Measurements from ENCODE around the gene JPH4.

JPH4 gene

DNA sequence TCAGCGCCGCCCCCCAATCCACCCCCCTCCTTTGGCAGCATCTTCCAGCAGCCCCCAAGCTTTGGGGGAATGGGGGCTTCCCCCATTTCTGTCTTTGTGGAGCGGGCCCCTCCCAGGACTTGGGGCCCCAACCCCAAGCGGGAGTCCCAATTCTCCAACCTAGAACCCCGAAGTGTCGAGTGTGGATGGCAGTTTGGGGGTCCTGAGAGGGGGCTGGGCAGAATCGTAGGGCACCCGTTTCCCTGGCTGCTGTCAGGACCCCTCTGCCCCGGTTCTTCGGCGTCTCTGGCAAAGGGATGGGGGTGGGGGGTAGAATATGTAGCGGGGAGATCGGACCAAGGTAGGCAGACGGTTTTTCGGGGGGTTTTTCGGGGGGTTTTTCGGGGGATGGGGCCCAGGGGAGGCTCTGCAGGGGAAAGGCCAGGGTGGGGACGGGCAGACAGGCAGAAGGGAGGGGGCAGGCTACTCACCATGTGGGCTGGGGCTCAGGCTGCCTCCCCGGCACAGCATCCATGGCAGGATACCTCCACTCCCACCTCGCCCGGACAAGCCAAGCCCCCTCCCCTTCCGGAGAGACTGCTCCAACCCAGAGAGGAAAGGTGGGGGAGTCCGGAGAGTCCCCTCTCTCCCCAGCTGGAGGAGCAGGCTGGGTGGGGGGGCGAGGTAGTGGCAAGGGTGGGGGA lies 739 bp downstream of the JPH4 start:
- no peak for DNase-seq

DNA sequence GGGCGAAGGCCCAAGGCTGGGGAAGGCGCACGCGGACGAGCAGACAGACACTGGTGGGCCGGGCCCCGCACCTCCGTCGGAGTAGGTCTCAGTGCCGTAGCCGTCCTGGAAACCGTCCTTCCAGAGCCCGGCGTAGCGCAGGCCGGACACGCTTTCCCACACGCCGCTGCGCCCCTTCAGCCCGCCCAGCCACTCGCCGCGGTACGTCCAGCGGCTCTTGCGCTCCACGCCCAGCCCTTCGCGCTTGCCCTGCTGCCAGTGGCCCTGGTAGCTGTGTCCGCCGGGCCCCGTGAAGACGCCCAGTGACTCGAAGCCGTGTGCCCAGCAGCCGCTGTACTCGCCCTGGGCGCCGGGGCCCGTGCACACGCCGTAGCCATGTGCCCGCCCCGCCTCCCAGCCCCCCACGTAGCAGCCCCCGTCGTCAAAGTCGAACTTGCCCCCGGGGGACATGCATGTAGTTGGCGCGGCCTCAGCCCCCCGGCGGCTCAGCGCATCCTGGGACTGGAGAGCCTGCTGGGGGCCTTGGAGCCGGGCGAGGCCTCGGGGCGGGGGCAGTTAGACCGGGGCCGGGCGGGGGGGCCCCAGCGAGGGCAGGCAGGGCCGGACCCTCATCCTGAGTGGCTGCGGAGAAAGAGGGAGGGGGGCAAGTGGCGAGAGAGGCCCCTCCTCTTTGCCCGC lies 1.4 kb downstream of the JPH4 start:
- no peak for DNase-seq

DNA sequence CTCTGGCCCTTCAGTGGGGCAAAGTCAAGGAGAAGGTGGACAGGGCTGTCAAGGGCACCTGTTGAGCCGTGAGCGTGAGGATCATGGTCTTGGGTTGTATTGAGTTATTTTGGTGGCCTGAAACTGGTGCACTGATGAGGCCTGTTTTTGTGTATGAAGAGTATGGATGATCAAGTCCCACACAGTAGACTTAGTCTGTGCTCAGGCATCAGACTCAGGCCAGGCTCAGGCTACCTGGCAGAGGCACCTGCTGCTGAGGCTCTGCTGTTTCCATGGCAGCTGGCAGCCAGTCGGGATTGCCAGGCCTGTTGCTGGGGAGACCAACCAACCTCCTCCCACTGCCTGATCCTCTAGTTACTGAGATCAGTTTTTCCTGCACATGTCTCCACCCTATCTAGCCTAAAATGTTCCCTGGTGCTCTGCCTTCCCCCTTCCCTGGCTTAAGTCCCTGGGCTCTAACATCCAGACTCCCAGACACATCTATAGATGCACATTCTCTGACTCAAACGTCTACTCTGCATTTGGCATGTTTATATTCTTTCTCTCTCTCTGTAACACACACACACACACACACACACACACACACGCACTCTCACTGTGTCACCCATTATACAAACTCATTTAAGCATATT lies 5.1 kb downstream of the JPH4 start:
- DNase-seq = no peak

GRCh38 chr14:23572836-23573235 lies 5.8 kb downstream of the JPH4 start:
- no peak for DNase-seq

GRCh38 chr14:23572524-23572828 lies 6.1 kb downstream of the JPH4 start:
- DNase-seq = no peak

- no peak for DNase-seq
Measured at GRCh38 chr14:23571701-23572523, 6.7 kb downstream of the JPH4 start.

DNA sequence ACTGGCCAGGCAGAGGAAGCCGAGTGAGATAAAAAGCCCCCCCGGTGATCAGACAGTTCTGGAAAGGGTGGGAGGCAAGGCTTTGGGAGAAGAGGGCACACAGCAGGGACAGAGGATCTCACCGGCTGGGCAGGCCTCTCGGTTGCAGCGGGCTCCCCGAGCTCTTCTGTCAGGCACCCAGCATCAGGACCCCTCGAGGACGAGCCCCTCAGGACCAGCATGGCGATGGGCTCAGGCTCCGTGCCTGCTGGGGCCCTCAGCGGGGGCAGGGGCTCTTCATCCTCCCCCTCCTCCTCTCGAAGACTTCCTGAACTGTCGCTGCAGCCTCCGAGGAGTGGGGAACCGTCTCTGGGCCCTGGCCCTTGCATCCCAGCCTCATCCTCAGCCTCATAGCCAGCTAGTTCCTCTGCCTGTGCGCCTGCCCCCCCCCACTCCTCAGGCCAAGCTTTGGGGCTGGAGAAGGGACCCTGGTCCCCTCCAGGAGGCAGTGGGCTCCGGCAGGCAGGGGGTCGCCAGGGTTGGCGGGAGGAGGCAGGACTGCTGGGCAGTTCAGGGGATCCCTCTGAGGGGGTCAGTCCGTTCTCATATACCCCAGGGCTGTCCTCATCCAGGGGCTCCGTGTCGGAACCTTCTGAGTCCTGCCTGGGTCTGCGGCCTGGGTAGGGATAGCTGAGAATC lies 7.6 kb downstream of the JPH4 start:
- DNase-seq = no peak

DNA sequence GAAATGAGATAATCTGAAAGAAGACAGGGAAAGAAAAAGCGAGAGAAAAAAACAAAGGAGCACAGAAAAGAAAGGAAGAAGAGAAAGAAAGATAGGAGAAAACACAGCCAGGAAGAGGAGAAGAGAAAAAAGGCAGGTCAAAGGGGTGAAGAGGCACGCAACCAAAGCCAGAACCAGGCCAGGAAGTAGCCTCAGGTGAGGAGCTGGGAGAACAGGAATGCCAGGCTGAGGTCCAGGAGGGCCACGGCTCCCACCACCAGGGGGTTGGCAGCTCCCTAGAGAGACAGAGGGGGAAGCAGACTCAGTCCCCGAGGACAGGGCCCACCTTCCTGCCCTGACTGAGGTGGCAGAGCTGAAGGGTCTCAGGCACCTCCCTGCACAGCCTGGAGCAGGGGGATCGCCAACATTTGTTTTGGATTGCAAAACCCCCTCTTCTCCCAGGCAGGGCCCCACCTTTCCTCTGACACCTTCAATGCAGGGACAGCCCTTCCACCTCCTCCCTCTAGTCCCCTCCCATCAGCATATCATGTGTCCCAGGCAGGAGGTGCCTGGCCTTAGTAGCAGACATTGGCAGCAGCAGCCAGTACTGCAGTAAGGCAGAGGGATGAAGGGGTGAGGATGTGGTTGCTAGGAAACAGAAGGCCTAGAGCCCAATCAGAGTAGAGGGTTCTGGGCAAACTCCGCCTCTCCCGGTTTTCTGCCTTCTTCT lies 9.0 kb downstream of the JPH4 start:
- DNase-seq = no peak

DNA sequence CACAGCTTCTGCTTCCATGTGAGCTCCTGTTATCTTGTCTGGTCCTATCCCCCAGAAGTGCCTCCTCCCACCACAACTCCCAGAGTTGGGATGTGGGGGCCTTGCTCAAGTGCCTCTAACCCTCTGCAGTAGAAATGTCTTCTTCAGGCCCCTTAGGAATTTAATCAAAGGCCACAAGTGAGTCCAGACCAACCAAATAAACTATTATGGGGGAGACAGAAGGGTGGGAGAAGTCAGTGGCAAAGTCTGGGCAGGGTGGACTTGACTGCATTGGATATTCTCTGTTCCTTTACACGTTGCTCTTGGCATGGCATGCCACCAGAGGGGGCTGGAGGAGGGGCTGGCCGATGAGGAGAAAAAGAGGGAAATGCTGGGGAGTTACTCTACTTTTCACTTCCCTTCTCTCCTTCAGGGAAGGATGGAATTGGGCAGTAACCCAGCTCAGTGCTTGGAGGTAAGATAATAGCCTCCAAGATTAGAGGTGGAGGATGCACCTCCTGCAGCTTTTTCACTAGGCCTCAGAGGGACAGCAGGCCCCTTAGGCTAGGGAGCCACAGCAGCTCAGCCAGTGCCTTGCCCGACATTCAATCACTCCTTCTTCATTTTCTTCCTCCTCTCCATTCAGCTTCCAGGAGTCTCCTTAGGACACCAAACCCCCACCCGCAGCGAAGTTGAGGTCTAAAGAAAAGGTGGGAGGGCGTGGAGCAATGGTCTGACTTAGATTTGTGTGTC lies 9.8 kb downstream of the JPH4 start:
- DNase-seq = no peak

DNA sequence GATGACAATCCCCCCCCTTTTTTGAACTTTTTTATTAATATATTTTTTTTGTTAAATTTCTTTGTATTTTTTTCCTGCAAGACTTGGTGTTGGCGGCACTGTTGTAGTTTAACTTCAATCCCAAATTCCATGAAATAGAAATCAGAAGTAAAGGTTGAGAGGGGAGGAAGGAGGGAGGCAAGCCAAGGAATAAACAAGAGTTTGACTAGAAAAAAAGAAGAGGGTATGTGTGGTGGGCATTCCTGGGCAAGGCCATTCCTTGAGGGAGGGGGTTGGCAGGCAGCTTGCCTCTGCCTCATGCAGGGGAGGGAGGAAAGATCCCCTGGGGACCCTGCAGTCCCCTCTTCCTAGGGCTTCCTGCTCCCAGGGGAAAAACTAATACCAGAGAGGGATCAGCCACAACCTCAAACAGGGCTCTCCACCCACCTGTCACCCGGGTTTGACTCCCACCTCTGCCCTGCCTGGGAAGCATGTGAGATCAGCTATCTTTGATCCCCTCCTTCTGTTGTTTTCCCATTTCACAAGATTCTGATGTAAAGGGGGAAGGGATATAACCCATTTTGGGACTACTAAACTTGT lies 10.5 kb downstream of the JPH4 start:
- no peak for DNase-seq

GRCh38 chr14:23567186-23568020 lies 11.2 kb downstream of the JPH4 start, which contains the start of gene AP1G2:
Gene AP1G2 (minus strand): TSS chr14:23567791. CDS start chr14:23567314, 477 bp downstream.
- DNase-seq = peak; percentile 83 to 86

GRCh38 chr14:23566778-23567185 lies 11.8 kb downstream of the JPH4 start:
- DNase-seq = no peak

DNA sequence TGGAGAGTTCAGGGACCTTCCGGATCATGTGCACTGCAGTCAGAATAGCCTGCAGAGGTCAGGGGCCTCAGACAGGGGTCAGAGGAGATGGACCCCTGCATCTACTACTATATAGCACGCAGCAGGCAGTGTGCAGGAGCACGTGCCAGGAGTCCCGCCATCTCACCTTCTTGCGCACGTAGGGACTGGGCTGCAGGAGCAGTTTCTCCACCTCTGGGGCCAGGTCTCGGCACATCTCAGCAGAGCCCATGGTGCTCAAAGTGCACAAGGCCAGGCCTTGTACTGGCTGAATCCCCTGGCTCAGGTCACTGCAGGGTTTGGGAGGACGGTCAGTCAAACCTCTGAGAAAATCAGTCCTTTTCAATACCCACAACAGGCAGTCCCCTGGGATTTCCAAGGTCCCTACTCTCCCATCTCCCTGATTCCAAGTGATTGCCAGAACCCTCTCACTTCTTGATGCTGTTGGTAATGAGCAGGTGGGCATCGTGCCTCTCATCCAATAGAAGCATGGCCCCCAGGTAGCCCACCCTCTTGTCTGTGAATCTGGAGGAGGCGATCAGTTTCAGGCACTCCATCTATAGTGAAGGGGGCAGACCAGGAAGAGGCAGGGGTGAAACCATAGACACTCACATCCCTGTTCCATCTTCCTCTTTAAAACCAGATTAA lies 12.3 kb downstream of the JPH4 start:
- DNase-seq = no peak

- no peak for DNase-seq
Measured at GRCh38 chr14:23565626-23566025, 13.0 kb downstream of the JPH4 start.

GRCh38 chr14:23564876-23565275 lies 13.7 kb downstream of the JPH4 start:
- DNase-seq = no peak

DNA sequence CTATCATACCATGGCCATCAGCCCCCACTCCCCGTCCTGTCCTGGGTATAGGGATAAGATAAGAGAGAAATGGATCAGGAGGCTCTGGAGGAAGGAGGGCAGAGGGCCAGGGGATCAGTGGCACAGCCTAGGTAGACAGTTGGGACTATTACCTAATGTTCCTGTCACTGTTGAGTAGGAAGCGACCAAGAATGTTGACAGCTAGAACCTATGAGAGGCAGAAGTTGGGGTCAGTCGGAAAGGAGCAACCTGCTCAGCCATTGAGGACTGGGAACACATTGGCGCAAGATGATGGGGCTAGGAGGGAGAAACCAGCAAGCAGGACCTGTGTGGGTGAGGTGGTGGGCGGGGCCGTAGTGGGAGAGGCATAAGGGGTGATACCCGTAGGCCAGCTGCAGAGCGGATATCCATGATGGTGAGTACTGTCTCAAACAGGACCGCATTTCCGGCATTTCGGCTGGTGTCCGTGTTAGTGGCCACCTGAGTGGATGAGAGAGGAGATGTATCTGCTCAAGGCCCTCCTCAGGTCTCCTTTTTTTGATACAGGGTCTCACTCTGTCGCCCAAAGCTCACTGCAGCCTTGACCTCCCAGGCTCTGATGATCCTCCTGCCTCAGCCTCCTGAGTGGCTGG lies 14.3 kb downstream of the JPH4 start:
- DNase-seq = no peak

DNA sequence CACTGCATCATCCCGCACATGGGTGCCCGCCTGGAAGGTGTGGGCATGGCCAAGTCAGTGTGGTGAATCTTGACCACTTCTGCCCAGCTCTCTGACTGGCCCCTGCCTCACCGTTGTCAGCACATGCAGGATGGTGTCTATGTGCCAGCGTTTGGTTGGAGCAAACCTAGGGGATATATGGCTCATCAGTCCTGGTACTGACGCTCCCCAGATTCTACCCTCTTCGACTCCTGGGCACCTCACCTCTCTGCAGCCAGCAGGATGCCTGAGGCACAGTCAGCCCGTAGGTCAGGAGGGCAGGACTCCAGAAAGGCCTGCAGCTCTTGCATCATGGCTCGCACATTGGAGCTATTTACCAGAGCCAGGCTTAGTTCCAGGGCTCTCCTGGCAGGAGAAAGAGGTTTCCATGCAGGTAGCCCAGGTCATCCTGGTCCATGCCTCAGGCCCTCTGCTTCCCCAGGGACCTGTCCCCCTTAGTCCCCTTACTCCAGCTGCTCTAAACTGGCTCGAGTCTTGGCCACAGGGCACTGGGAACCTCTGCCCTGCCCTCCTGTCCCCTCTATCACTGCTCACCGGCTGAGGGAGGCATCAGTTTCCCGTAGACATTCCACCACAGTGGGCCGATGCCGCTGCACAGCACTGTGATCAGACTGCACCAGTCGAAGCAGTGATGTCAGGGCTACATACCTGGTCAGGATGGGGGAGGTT lies 15.0 kb downstream of the JPH4 start:
- DNase-seq = no peak

DNA sequence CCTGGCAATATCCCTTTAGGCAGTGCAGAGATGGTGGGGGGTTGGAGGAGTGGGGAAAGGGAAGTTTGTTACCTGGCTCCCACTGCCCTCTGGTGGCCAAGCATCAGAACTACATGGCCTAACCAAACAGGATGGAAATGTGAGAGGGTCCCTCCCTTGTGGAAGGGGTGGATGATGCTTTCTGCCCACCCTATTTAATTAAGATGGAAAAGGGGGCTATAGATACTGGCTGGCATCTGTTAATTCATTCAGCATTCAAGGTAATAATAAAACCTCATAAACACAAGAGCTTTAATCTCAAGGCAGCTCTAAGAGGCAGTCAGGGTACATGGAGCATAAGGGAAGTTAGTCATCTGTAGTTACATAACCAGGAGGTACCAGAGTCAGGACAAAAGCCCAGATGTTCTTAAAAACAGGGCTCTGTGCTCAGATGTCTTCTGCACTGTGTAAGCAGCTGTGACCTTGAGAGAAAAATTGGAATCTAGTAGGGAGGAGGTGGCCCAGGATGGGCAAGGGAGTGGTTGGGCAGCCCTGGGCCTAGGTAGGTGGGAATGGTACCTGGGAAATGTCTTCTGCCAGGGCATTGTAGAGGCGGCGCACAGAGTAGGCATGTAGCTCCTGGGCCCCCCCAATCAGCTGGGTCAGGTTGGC lies 15.6 kb downstream of the JPH4 start:
- peak; percentile 51 to 64 for DNase-seq

Measured in activated CD4-positive, alpha-beta T cell treated with anti-CD3 and anti-CD28 coated beads for 4 hours (primary cell).